Activated CD4-positive, alpha-beta T cell treated with anti-CD3 and anti-CD28 coated beads, Interleukin-10, Interleukin-2, amounts not matched to agents 100 ng/mL and 50 ng/mL, durations not matched to agents 16 hours and 8 hours (primary cell): ENCODE results near the gene SMIM24.

ENCODE experiments used
- DNase-seq: peaks from one replicate; pipeline ENCODE4 v3.0.0-alpha.2; 2020

The SMIM24 gene

GRCh38 chr19:3496392-3497273 lies 16.3 kb upstream of the SMIM24 start:
- DNase-seq = no peak

- peak; percentile 66 for DNase-seq
Measured at GRCh38 chr19:3494559-3494958, 14.2 kb upstream of the SMIM24 start.

- peak; percentile 62 for DNase-seq
Measured at GRCh38 chr19:3494051-3494450, 13.7 kb upstream of the SMIM24 start.

- no peak for DNase-seq
Measured at GRCh38 chr19:3493651-3494050, 13.3 kb upstream of the SMIM24 start.

- no peak for DNase-seq
Measured at GRCh38 chr19:3492919-3493318, 12.6 kb upstream of the SMIM24 start.

GRCh38 chr19:3492131-3492839 lies 12.0 kb upstream of the SMIM24 start:
- DNase-seq = no peak

GRCh38 chr19:3491396-3492119 lies 11.2 kb upstream of the SMIM24 start:
- DNase-seq = no peak

- DNase-seq = no peak
Measured at GRCh38 chr19:3483226-3483628, 2.9 kb upstream of the SMIM24 start, which contains the start of gene SMIM44. Gene SMIM44, minus strand, starts transcription at chr19:3483441. Its CDS starts 38 bp downstream, at chr19:3483403.

- DNase-seq = no peak
Measured at GRCh38 chr19:3482507-3483225, 2.3 kb upstream of the SMIM24 start.

GRCh38 chr19:3481241-3482090 lies 1.1 kb upstream of the SMIM24 start:
- DNase-seq = no peak

- DNase-seq = peak; percentile 35
Measured at GRCh38 chr19:3479834-3480215, 500 bp downstream of the SMIM24 start.

GRCh38 chr19:3479177-3479833 lies 1.0 kb downstream of the SMIM24 start:
- DNase-seq = peak; percentile 44

- DNase-seq = no peak
Measured at GRCh38 chr19:3478409-3479176, 1.7 kb downstream of the SMIM24 start.

- DNase-seq = no peak
Measured at GRCh38 chr19:3477951-3478350, 2.4 kb downstream of the SMIM24 start.

- DNase-seq = no peak
Measured at GRCh38 chr19:3477506-3477905, 2.8 kb downstream of the SMIM24 start.

GRCh38 chr19:3476830-3477229 lies 3.5 kb downstream of the SMIM24 start:
- DNase-seq = no peak

- DNase-seq = no peak
Measured at GRCh38 chr19:3475449-3475848, 4.9 kb downstream of the SMIM24 start.

GRCh38 chr19:3474614-3475013 lies 5.7 kb downstream of the SMIM24 start:
- DNase-seq = no peak

GRCh38 chr19:3474010-3474409 lies 6.3 kb downstream of the SMIM24 start:
- DNase-seq = no peak

GRCh38 chr19:3471954-3472655 lies 8.2 kb downstream of the SMIM24 start:
- DNase-seq = no peak
